Neuronal stem cell (in vitro differentiated cells): Measurements from ENCODE around the gene PTPN3.

Source experiments
- DNase-seq: peaks from one replicate; pipeline ENCODE4 v3.0.0-alpha.2; 2013; ENCODE audit warnings: low spot score
- H2AFZ ChIP-seq: one replicate; pipeline ENCODE4 v1.6.1; 2013; ENCODE audit warnings: mild to moderate bottlenecking, low read length, inconsistent platforms
- H2AK5ac ChIP-seq: 2 replicates; pipeline ENCODE4 v1.6.1; 2013; ENCODE audit warnings: low read depth, mild to moderate bottlenecking, inconsistent platforms, low read length, moderate library complexity, mixed read lengths
- H2BK120ac ChIP-seq: 2 replicates; pipeline ENCODE4 v1.6.1; 2013; ENCODE audit warnings: low read depth, mild to moderate bottlenecking, inconsistent platforms, low read length, moderate library complexity, mixed read lengths
- H2BK12ac ChIP-seq: one replicate; pipeline ENCODE4 v1.6.1; 2013; ENCODE audit warnings: low read length, inconsistent platforms
- H2BK15ac ChIP-seq: 2 replicates; pipeline ENCODE4 v1.6.1; 2013; ENCODE audit warnings: mild to moderate bottlenecking, low read length, inconsistent platforms, mixed read lengths
- H2BK5ac ChIP-seq: one replicate; pipeline ENCODE4 v1.6.1; 2013; ENCODE audit warnings: inconsistent platforms, mild to moderate bottlenecking, low read length, moderate library complexity
- H3K14ac ChIP-seq: one replicate; pipeline ENCODE4 v1.6.1; 2013; ENCODE audit warnings: low read length, inconsistent platforms
- H3K18ac ChIP-seq: 2 replicates; pipeline ENCODE4 v1.6.1; 2013; ENCODE audit warnings: low read length, inconsistent platforms
- H3K23ac ChIP-seq: 2 replicates; pipeline ENCODE4 v1.6.1; 2013; ENCODE audit warnings: low read depth, mild to moderate bottlenecking, mixed read lengths, low read length, inconsistent platforms; ENCODE audit not compliant: poor library complexity
- H3K27ac ChIP-seq: replicated peaks from 3 replicates; pipeline ENCODE4 v1.5.1; 2013; ENCODE audit warnings: low read length, inconsistent platforms
- H3K27me3 ChIP-seq, 3 experiments: 2 replicates each; pipeline ENCODE4 v1.6.1; 2013; ENCODE audit warnings: low read length in 3 of 3, mild to moderate bottlenecking in 2 of 3, inconsistent platforms in 1 of 3, low read depth in 1 of 3, mixed read lengths in 1 of 3, moderate library complexity in 1 of 3; ENCODE audit not compliant: control insufficient read depth in 3 of 3, insufficient read depth in 3 of 3
- H3K36me3 ChIP-seq, 2 donors: replicated peaks in 1 of 2; 2 replicates each; pipeline ENCODE4 v1.6.1; 2013; ENCODE audit warnings: low read length in 2 of 2; ENCODE audit not compliant: control insufficient read depth in 2 of 2, insufficient read depth in 2 of 2
- H3K4ac ChIP-seq: 2 replicates; pipeline ENCODE4 v1.6.1; 2013; ENCODE audit warnings: inconsistent platforms, mild to moderate bottlenecking, low read length, moderate library complexity
- H3K4me1 ChIP-seq, 2 donors: 1 replicate in 1 of 2; 2 replicates in 1 of 2; pipeline ENCODE4 v1.6.1; 2013; ENCODE audit warnings: low read length in 2 of 2, low read depth in 1 of 2; ENCODE audit not compliant: control insufficient read depth in 2 of 2, insufficient read depth in 1 of 2
- H3K4me2 ChIP-seq: one replicate; pipeline ENCODE4 v1.6.1; 2013; ENCODE audit warnings: mild to moderate bottlenecking, low read length, inconsistent platforms; ENCODE audit not compliant: insufficient read depth, poor library complexity, severe bottlenecking
- H3K4me3 ChIP-seq, 2 donors: 2 replicates each; pipeline ENCODE4 v1.5.1; 2013; ENCODE audit warnings: low read length in 2 of 2, mild to moderate bottlenecking in 2 of 2, inconsistent platforms in 1 of 2, moderate library complexity in 1 of 2
- H3K79me1 ChIP-seq: one replicate; pipeline ENCODE4 v1.6.1; 2013; ENCODE audit warnings: low read depth, mild to moderate bottlenecking, inconsistent platforms, low read length, moderate library complexity
- H3K9ac ChIP-seq: one replicate; pipeline ENCODE4 v1.6.1; 2013; ENCODE audit warnings: mild to moderate bottlenecking, low read depth, low read length, inconsistent platforms; ENCODE audit not compliant: poor library complexity
- H3K9me3 ChIP-seq, 2 donors: replicated peaks in 1 of 2; 2 replicates each; pipeline versions ENCODE3 to v1.6.1; 2013; ENCODE audit warnings: low read length in 2 of 2, mild to moderate bottlenecking in 2 of 2, inconsistent platforms in 1 of 2, low read depth in 1 of 2, mixed read lengths in 1 of 2, moderate library complexity in 1 of 2; ENCODE audit not compliant: control insufficient read depth in 2 of 2, insufficient read depth in 1 of 2
- H4K8ac ChIP-seq: one replicate; pipeline ENCODE4 v1.6.1; 2013; ENCODE audit warnings: low read depth, mild to moderate bottlenecking, inconsistent platforms, low read length, moderate library complexity
- H4K91ac ChIP-seq: one replicate; pipeline ENCODE4 v1.6.1; 2013; ENCODE audit warnings: low read length, low read depth, mild to moderate bottlenecking, inconsistent platforms; ENCODE audit not compliant: poor library complexity
- WGBS, 2 donors: extraction: QIAGEN DNeasy Blood & Tissue Kit; methylation state at CpG; one replicate each; pipeline ENCODE4 v1.1.7; 2013; ENCODE audit warnings: missing lambda C conversion rate in 2 of 2, mixed read lengths in 1 of 2; ENCODE audit not compliant: insufficient read length in 2 of 2, insufficient replicate concordance in 1 of 2; ENCODE audit errors: extremely low coverage in 2 of 2; 5-methylcytosine and 5-hydroxymethylcytosine counted together

The PTPN3 gene

GRCh38 chr9:109417585-109418544 lies 80.2 kb downstream of the PTPN3 start:
- H3K9me3 ChIP-seq: no peaks in the 10 kb centered on the region
- DNase-seq: no peak
- H4K91ac ChIP-seq: no peak overlapping the region
- H3K23ac ChIP-seq: no peak overlapping the region
- H2AFZ ChIP-seq: no peak overlapping the region
- H2BK12ac ChIP-seq: no peak overlapping the region
- H2BK5ac ChIP-seq: no peak overlapping the region
- no peaks in the 10 kb centered on the region for H3K36me3 ChIP-seq
- H3K18ac ChIP-seq: peak overlapping the region; percentile 16
- WGBS, 2 donors: no CpG with 5 or more reads among the region's 6 CpGs
- H3K14ac ChIP-seq: no peak overlapping the region
- no peak overlapping the region for H2BK120ac ChIP-seq
- peak overlapping the region; percentile 28 for H2AK5ac ChIP-seq
- H4K8ac ChIP-seq: no peak overlapping the region
- peak overlapping the region; percentile 69 for H3K27ac ChIP-seq
- no peaks in the 10 kb centered on the region for H3K27me3 ChIP-seq
- H3K4ac ChIP-seq: no peak overlapping the region
- no peaks in the 10 kb centered on the region for H3K79me1 ChIP-seq
- H3K9ac ChIP-seq: no peak overlapping the region
- H2BK15ac ChIP-seq: no peak overlapping the region
- no peak overlapping the region for H3K4me2 ChIP-seq
- H3K4me1 ChIP-seq: peaks cover 18 to 54% of the 10 kb centered on the region in 2 donors
- no peak overlapping the region for H3K4me3 ChIP-seq

- WGBS, 2 donors: no CpG with 5 or more reads among the region's 8 CpGs
- peaks cover 18 to 46% of the 10 kb centered on the region in 2 donors for H3K4me1 ChIP-seq
- no peak overlapping the region for H3K27ac ChIP-seq
- H4K8ac ChIP-seq: no peak overlapping the region
- H3K4me3 ChIP-seq: no peak overlapping the region
- no peak overlapping the region for H3K9ac ChIP-seq
- H2BK5ac ChIP-seq: no peak overlapping the region
- H3K23ac ChIP-seq: no peak overlapping the region
- H2BK15ac ChIP-seq: no peak overlapping the region
- no peak for DNase-seq
- H4K91ac ChIP-seq: no peak overlapping the region
- H2BK12ac ChIP-seq: no peak overlapping the region
- no peak overlapping the region for H2BK120ac ChIP-seq
- H3K36me3 ChIP-seq: no peaks in the 10 kb centered on the region
- H3K79me1 ChIP-seq: no peaks in the 10 kb centered on the region
- no peaks in the 10 kb centered on the region for H3K27me3 ChIP-seq
- H3K9me3 ChIP-seq: no peaks in the 10 kb centered on the region
- H2AK5ac ChIP-seq: no peak overlapping the region
- peak overlapping the region; percentile 27 for H2AFZ ChIP-seq
- no peak overlapping the region for H3K18ac ChIP-seq
- no peak overlapping the region for H3K14ac ChIP-seq
- H3K4me2 ChIP-seq: no peak overlapping the region
- H3K4ac ChIP-seq: no peak overlapping the region
Observed at GRCh38 chr9:109417054-109417453, 81.1 kb downstream of the PTPN3 start.

DNA sequence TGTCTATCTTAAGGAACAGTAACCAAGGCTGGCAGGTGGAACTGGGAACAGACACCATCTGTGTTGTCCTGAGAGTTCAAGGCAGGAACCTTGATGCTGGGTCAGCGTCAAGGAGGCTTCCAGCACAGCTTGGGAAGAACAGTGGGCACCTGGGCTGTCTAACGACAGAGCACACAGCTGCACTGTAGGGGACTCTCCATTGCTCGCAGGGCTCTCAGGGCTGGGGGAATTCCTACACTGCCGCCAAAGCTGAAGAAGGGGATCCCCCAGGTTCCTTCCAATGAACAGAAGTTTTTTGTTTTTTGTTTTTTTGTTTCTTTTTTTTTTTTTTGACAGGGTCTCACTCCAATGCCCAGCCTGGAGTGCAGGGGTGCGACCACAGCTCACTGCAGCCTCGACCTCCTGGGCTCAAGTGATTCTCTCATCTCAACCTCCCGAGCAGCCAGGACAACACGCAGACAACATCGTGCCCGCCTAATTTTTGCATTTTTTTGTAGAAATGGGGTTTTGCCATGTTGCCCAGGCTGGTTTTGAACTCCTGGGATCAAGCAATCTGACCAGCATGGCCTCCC lies 81.9 kb downstream of the PTPN3 start:
- H3K23ac ChIP-seq: no peak overlapping the region
- H2AK5ac ChIP-seq: peak overlapping the region; percentile 23
- no peak overlapping the region for H4K91ac ChIP-seq
- H3K36me3 ChIP-seq: no peaks in the 10 kb centered on the region
- H3K9ac ChIP-seq: no peak overlapping the region
- no peak overlapping the region for H2BK15ac ChIP-seq
- H4K8ac ChIP-seq: no peak overlapping the region
- H3K4me1 ChIP-seq: peaks cover 18 to 43% of the 10 kb centered on the region in 2 donors
- no peak overlapping the region for H2AFZ ChIP-seq
- H3K4me2 ChIP-seq: no peak overlapping the region
- no CpG with 5 or more reads among the region's 10 CpGs for WGBS, 2 donors
- H2BK12ac ChIP-seq: no peak overlapping the region
- H3K27ac ChIP-seq: no peak overlapping the region
- peak overlapping the region; percentile 66 for H3K18ac ChIP-seq
- H2BK120ac ChIP-seq: no peak overlapping the region
- no peaks in the 10 kb centered on the region for H3K9me3 ChIP-seq
- no peak overlapping the region for H3K4me3 ChIP-seq
- H3K79me1 ChIP-seq: no peaks in the 10 kb centered on the region
- H3K27me3 ChIP-seq: no peaks in the 10 kb centered on the region
- no peak overlapping the region for H3K14ac ChIP-seq
- DNase-seq: no peak
- H3K4ac ChIP-seq: no peak overlapping the region
- H2BK5ac ChIP-seq: no peak overlapping the region

DNA sequence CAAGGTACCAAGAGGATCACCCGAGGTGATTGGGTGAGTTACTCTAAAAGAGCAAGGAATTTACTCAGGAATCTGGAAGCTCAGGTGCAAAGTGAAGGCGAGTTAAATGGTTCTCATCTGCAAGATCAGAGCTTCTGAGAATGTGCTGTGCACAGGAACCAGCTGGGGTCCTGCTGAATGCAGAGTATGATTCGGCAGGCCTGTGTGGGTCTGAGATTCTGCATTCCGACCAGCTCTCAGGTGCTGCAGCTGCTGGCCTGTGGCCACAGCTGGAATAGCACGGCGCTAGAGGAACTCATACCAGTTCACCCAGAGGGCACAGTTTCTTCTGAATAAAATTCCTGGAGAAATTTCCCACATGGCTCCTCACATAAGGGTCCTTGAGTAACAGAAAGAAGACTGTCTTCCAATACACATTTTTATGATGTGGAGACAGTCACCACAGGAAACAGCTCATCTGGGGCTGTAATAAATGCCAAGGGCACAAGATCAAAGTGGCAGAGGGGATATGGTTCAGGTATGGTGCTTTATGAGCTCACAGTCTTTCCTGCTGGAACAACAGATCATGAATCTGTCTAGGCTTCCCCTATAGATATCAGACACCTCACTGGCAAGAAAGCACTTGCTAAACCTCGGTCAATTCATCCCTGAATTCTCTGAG lies 83.9 kb downstream of the PTPN3 start:
- Histone ChIP-seq H3K36me3 (no peaks in the 10 kb centered on the region), H3K9ac (no peak overlapping the region), H4K91ac (no peak overlapping the region), H4K8ac (no peak overlapping the region), H2BK15ac (no peak overlapping the region), H2BK12ac (no peak overlapping the region), H3K4ac (no peak overlapping the region), H2AFZ (no peak overlapping the region), H3K4me2 (no peak overlapping the region), H3K4me3 (no peak overlapping the region), H2BK120ac (no peak overlapping the region), H2AK5ac (no peak overlapping the region), H2BK5ac (no peak overlapping the region), H3K79me1 (no peaks in the 10 kb centered on the region), H3K14ac (no peak overlapping the region), H3K9me3 (no peaks in the 10 kb centered on the region), H3K4me1 (peaks cover 16 to 39% of the 10 kb centered on the region in 2 donors), H3K23ac (no peak overlapping the region), H3K18ac (no peak overlapping the region), H3K27me3 (no peaks in the 10 kb centered on the region), H3K27ac (no peak overlapping the region)
- DNase-seq: no peak
- WGBS, 2 donors: no CpG with 5 or more reads among the region's 7 CpGs
